B cell (primary cell): ENCODE results near the gene BNIP5. TPM values are rescaled to one million over a fixed set of nuclear protein-coding genes. Genes with fewer than 3 reads are reported as not detected.

Experiments
- ATAC-seq: fragments of 200-7000 bp; cut with Tn5 transposase; one replicate; pipeline ENCODE4 v1.10.0; 2021; ENCODE audit warnings: low read depth, mild to moderate bottlenecking, moderate number of reproducible peaks, moderate library complexity
- CTCF ChIA-PET: fragments of 350-600 bp; sonication (Branson Sonifier 250); formaldehyde crosslinking; loops from one replicate; lab custom pipeline; 2021; ENCODE audit warnings: antibody characterized with exemption, inconsistent platforms; lab: Charles Lee
- POLR2A ChIA-PET: fragments of 350-600 bp; sonication (Branson Sonifier 250); formaldehyde crosslinking; loops from one replicate; lab custom pipeline; 2021; ENCODE audit warnings: antibody characterized with exemption; lab: Charles Lee
- DNase-seq: peaks from one replicate; pipeline ENCODE4 v3.0.0; 2013
- H2AFZ ChIP-seq: 2 replicates; pipeline ENCODE4 v1.6.1; 2012; ENCODE audit warnings: mild to moderate bottlenecking, low read depth, low read length; ENCODE audit not compliant: insufficient read depth, poor library complexity, severe bottlenecking
- H3K27ac ChIP-seq, 2 donors: 1 replicate in 1 of 2; 2 replicates in 1 of 2; pipeline ENCODE4 v1.5.1; 2012 to 2013; ENCODE audit warnings: low read length in 2 of 2, mild to moderate bottlenecking in 2 of 2, moderate library complexity in 1 of 2
- H3K27me3 ChIP-seq, 4 experiments: fragments of 200-600 bp in 1 of 4; sonication (generic) in 1 of 4; replicated peaks in 1 of 4; 1 replicate in 2 of 4; 2 replicates in 2 of 4; pipeline versions ENCODE4 v1.6.1 to v1.7.0; 2013 to 2016; ENCODE audit warnings: low read length in 3 of 4, mild to moderate bottlenecking in 2 of 4, mixed read lengths in 1 of 4, moderate library complexity in 1 of 4; ENCODE audit not compliant: insufficient read depth in 4 of 4, control insufficient read depth in 3 of 4; ENCODE audit errors: control extremely low read depth in 1 of 4
- H3K36me3 ChIP-seq, 2 experiments: replicated peaks in 1 of 2; 1 replicate in 1 of 2; 2 replicates in 1 of 2; pipeline versions ENCODE4 v1.6.1 to v1.7.1; 2013; ENCODE audit warnings: low read length in 1 of 2; ENCODE audit not compliant: insufficient read depth in 2 of 2, control insufficient read depth in 1 of 2; ENCODE audit errors: control extremely low read depth in 1 of 2, extremely low read depth in 1 of 2
- H3K4me1 ChIP-seq, 2 donors: fragments of 200-600 bp in 1 of 2; sonication (generic) in 1 of 2; 1 replicate in 1 of 2; 2 replicates in 1 of 2; pipeline versions ENCODE4 v1.5.1 to v1.6.1; 2013 to 2017; ENCODE audit warnings: low read length in 2 of 2; ENCODE audit not compliant: control insufficient read depth in 2 of 2, insufficient read depth in 2 of 2
- H3K4me2 ChIP-seq: replicated peaks from 2 replicates; pipeline ENCODE3; 2012; ENCODE audit warnings: mild to moderate bottlenecking, low read depth, low read length; ENCODE audit not compliant: poor library complexity, severe bottlenecking
- H3K4me3 ChIP-seq, 5 experiments: fragments of 200-600 bp in 1 of 5; sonication (generic) in 1 of 5; 1 replicate in 3 of 5; 2 replicates in 2 of 5; pipeline versions ENCODE4 v1.5.1 to v1.7.0; 2011 to 2016; ENCODE audit warnings: low read length in 4 of 5, mild to moderate bottlenecking in 4 of 5, low read depth in 2 of 5, control low read depth in 1 of 5, moderate library complexity in 1 of 5; ENCODE audit not compliant: insufficient read depth in 1 of 5; ENCODE audit errors: control extremely low read depth in 1 of 5, extremely low read depth in 1 of 5
- H3K79me2 ChIP-seq: fragments of 200-600 bp; sonication (generic); one replicate; pipeline ENCODE4 v1.6.0; 2016; ENCODE audit warnings: low read length; ENCODE audit not compliant: control insufficient read depth, insufficient read depth
- H3K9ac ChIP-seq: fragments of 200-600 bp; sonication (generic); 2 replicates; pipeline ENCODE4 v1.6.1; 2017; ENCODE audit warnings: mild to moderate bottlenecking, low read length, moderate library complexity
- H3K9me3 ChIP-seq, 3 donors: one replicate each; pipeline versions ENCODE4 v1.6.1 to v1.7.1; 2013; ENCODE audit warnings: low read length in 2 of 3; ENCODE audit not compliant: control insufficient read depth in 2 of 3, insufficient read depth in 1 of 3; ENCODE audit errors: control extremely low read depth in 1 of 3
- H4K20me1 ChIP-seq: 2 replicates; pipeline ENCODE4 v1.6.0; 2012; ENCODE audit warnings: mild to moderate bottlenecking, low read length; ENCODE audit not compliant: insufficient read depth, control insufficient read depth, poor library complexity, severe bottlenecking
- H3K27ac Mint-ChIP-seq: one replicate; pipeline ENCODE4 v1.8.0; 2021; ENCODE audit warnings: mixed read lengths
- H3K27me3 Mint-ChIP-seq: one replicate; pipeline ENCODE4 v1.8.0; 2021; ENCODE audit warnings: mixed read lengths
- H3K4me1 Mint-ChIP-seq: one replicate; pipeline ENCODE4 v1.8.0; 2021; ENCODE audit warnings: mixed read lengths
- H3K4me3 Mint-ChIP-seq: one replicate; pipeline ENCODE4 v1.8.0; 2021; ENCODE audit warnings: mixed read lengths
- H3K9me3 Mint-ChIP-seq: one replicate; pipeline ENCODE4 v1.8.0; 2022; ENCODE audit warnings: mixed read lengths; ENCODE audit not compliant: insufficient read depth
- EZH2 ChIP-seq: IDR thresholded peaks from 2 replicates; pipeline ENCODE4 v1.6.1; 2012; ENCODE audit warnings: borderline replicate concordance, low read depth, mild to moderate bottlenecking, moderate library complexity, low read length; ENCODE audit not compliant: insufficient read depth, poor library complexity, severe bottlenecking
- WGBS: methylation state at CpG from one replicate; pipeline ENCODE4 v1.1.5; 2013; ENCODE audit warnings: missing lambda C conversion rate; ENCODE audit not compliant: insufficient coverage; 5-methylcytosine and 5-hydroxymethylcytosine counted together
- intact Hi-C: fragments of 100-400 bp; cut with micrococcal nuclease; formaldehyde crosslinking; loops from one replicate; pipeline ENCODE4 v1.10.0; 2022
- polyA plus RNA-seq: library from polyadenylated mRNA; depleted of rRNA; stranded (reverse); fragments of >200 nt; gene quantifications from 2 replicates; pipeline ENCODE4 v1.2.3, GENCODE V29; 2012
- total RNA-seq, 2 donors: library from RNA; stranded (reverse); fragments of 120-200 nt in 1 of 2; gene quantifications; 1 replicate in 1 of 2; 2 replicates in 1 of 2; pipeline versions ENCODE4 v1.2.3 to v1.2.4, GENCODE V29; 2013 to 2022
- TF ChIP-seq, protein P1 (sequence below): fragments of 200-600 bp; IDR thresholded peaks from one replicate; pipeline ENCODE4 v1.8.0; 2022; ENCODE audit warnings: antibody characterized with exemption, mild to moderate bottlenecking

Gene BNIP5
- total and polyA plus RNA-seq, 2 donors (not counting 1 experiment from before 2014, with no cell fraction given) = 0.06 to 0.10 TPM

DNA sequence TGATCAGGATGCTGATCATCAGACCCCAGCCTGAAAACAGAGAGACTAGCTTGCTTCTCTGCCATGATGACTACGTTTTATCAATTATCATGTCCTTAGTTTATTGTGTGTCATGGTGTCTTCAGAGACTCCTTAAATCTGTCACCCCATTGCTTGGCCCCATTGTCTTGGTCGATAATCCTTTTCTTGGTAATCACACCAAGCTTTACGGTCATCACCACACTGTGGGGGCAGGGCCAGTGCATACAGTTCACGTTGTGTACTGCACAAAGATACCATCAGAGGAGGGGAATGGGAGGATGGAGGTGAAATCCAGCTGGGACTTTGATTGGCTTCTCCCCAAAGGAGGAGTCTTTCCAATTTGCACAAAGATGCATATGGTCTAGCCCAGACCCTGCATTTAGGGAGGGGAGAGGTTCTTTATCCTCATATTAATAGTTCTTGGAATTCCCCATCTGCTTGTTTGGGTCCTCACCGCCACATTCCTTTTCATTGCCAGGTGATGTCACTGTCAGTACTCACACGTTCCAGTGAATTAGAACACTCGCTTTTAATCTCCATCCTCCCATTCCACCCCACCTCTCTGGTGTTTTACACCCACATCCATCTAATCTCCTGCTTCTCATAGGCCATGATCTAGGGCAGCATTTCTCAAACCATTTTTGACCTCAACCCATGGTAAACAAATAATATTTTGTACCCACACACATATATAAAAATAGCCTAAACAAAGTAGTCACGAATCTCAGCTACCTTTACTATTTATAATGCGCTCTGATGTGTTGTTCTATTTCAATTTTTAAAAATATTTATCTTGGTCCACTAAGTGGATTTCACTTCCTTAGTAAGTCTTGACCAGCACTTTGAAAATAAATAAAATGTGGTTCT lies 45.1 kb upstream of the BNIP5 start:
- ChIA-PET POLR2A (no interaction called here), CTCF (interaction anchor here (0.7 to 3.6 kb wide), 2 partner anchors 22 to 377 kb away, joined by 3 to 13 read pairs; no protein-coding TSS in a partner anchor)
- H3K4me1 ChIP-seq = peaks cover 6 to 21% of the 10 kb centered on the region in 2 donors
- H3K4me3 ChIP-seq = no peak overlapping the region
- no peak for TF ChIP-seq EZH2
- TF ChIP-seq, protein P1, sequence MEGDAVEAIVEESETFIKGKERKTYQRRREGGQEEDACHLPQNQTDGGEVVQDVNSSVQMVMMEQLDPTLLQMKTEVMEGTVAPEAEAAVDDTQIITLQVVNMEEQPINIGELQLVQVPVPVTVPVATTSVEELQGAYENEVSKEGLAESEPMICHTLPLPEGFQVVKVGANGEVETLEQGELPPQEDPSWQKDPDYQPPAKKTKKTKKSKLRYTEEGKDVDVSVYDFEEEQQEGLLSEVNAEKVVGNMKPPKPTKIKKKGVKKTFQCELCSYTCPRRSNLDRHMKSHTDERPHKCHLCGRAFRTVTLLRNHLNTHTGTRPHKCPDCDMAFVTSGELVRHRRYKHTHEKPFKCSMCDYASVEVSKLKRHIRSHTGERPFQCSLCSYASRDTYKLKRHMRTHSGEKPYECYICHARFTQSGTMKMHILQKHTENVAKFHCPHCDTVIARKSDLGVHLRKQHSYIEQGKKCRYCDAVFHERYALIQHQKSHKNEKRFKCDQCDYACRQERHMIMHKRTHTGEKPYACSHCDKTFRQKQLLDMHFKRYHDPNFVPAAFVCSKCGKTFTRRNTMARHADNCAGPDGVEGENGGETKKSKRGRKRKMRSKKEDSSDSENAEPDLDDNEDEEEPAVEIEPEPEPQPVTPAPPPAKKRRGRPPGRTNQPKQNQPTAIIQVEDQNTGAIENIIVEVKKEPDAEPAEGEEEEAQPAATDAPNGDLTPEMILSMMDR = no peak
- peaks cover 0 to 5% (median 2%) of the 10 kb centered on the region in 4 experiments for H3K27me3 ChIP-seq
- H3K27me3 Mint-ChIP-seq = peaks cover 14% of the 10 kb centered on the region
- ATAC-seq = no peak
- intact Hi-C loops = no loop called here
- no peaks in the 10 kb centered on the region for H3K79me2 ChIP-seq
- H3K4me2 ChIP-seq = no peak overlapping the region
- H3K27ac Mint-ChIP-seq = no peak overlapping the region
- no peak overlapping the region for H3K27ac ChIP-seq
- no peak overlapping the region for H3K9ac ChIP-seq
- H3K4me3 Mint-ChIP-seq = no peak overlapping the region
- DNase-seq = no peak
- no peaks in the 10 kb centered on the region for H3K36me3 ChIP-seq
- H4K20me1 ChIP-seq = no peaks in the 10 kb centered on the region
- H3K9me3 Mint-ChIP-seq = no peaks in the 10 kb centered on the region
- H2AFZ ChIP-seq = no peak overlapping the region
- H3K9me3 ChIP-seq = no peaks in the 10 kb centered on the region
- H3K4me1 Mint-ChIP-seq = peaks cover 23% of the 10 kb centered on the region
- 74% methylated on average over 2 of the region's 9 CpGs for WGBS

DNA sequence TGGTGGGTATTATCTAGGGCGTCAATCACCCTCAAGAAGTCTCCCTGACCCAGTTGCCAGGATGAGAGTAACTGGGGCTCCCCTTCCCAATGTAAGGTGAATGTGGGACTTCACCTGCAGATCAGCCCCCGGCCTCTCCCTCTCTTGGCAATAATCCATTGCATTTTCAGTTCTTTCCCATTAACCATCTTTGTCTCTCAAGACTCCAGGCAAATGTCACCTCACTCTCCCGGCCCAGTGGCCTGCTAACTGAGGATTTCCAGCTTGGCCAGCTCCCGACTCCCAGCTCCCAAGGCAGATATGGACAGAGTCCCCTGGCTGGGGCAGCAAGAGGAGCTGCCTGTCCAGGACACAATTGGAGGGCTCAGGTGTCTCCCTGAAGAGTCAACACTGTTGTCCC lies 43.5 kb upstream of the BNIP5 start:
- no peak for ATAC-seq
- ChIA-PET CTCF (interaction anchor here (0.7 to 3.6 kb wide), 4 partner anchors 20 to 954 kb away, joined by 3 to 13 read pairs (median 4); partner anchors contain the start of gene MAPK14), POLR2A (no interaction called here)
- no peaks in the 10 kb centered on the region for H3K9me3 ChIP-seq
- H3K4me1 Mint-ChIP-seq = peaks cover 14% of the 10 kb centered on the region
- peaks cover 0 to 13% of the 10 kb centered on the region in 2 donors for H3K4me1 ChIP-seq
- H3K27ac Mint-ChIP-seq = no peak overlapping the region
- no peak overlapping the region for H3K4me3 ChIP-seq
- H2AFZ ChIP-seq = no peak overlapping the region
- no peaks in the 10 kb centered on the region for H3K27me3 ChIP-seq
- no peak overlapping the region for H3K9ac ChIP-seq
- H3K27me3 Mint-ChIP-seq = peaks cover 1% of the 10 kb centered on the region
- 96% methylated on average over 3 of the region's 4 CpGs for WGBS
- no peak for DNase-seq
- H3K9me3 Mint-ChIP-seq = no peaks in the 10 kb centered on the region
- H3K4me2 ChIP-seq = no peak overlapping the region
- no peaks in the 10 kb centered on the region for H3K36me3 ChIP-seq
- H3K79me2 ChIP-seq = no peaks in the 10 kb centered on the region
- H3K27ac ChIP-seq = no peak overlapping the region
- intact Hi-C loops = no loop called here
- H4K20me1 ChIP-seq = no peaks in the 10 kb centered on the region
- H3K4me3 Mint-ChIP-seq = no peak overlapping the region
- TF ChIP-seq, protein P1 = no peak
- no peak for TF ChIP-seq EZH2
